ENCODE measurements around the gene FAM131C.

The FAM131C gene

GRCh38 chr1:16099412-16099811 lies 26.0 kb upstream of the FAM131C start:
- TF ChIP-seq FOXP2 (optimal IDR thresholded peaks at IDR 0.05; ENCODE audit: borderline replicate concordance, extremely low read depth, extremely low read length, insufficient read depth) = no peak
- no peak for TF ChIP-seq POLR2AphosphoS5 (IDR thresholded peaks at IDR 0.05; ENCODE audit: low read depth, low read length)
- no peak for TF ChIP-seq TAF1 (IDR thresholded peaks at IDR 0.05; ENCODE audit: borderline replicate concordance, insufficient read depth, low read length)
- no peak for TF ChIP-seq SIN3A (IDR thresholded peaks at IDR 0.05; ENCODE audit: borderline replicate concordance, insufficient read depth, low read length)
- TF ChIP-seq REST (IDR thresholded peaks at IDR 0.05; ENCODE audit: insufficient read depth in 1 of 2, low read depth in 2 of 2, low read length in 2 of 2) = no peak

GRCh38 chr1:16095447-16095846 lies 22.0 kb upstream of the FAM131C start:
- no peak for TF ChIP-seq POLR2AphosphoS5 (IDR thresholded peaks at IDR 0.05; ENCODE audit: low read depth, low read length)
- no peak for TF ChIP-seq TAF1 (IDR thresholded peaks at IDR 0.05; ENCODE audit: borderline replicate concordance, insufficient read depth, low read length)
- TF ChIP-seq REST (IDR thresholded peaks at IDR 0.05; ENCODE audit: insufficient read depth in 1 of 2, low read depth in 2 of 2, low read length in 2 of 2) = no peak
- no peak for TF ChIP-seq SIN3A (IDR thresholded peaks at IDR 0.05; ENCODE audit: borderline replicate concordance, insufficient read depth, low read length)
- no peak for TF ChIP-seq FOXP2 (optimal IDR thresholded peaks at IDR 0.05; ENCODE audit: borderline replicate concordance, extremely low read depth, extremely low read length, insufficient read depth)

- no peak for TF ChIP-seq SIN3A (IDR thresholded peaks at IDR 0.05; ENCODE audit: borderline replicate concordance, insufficient read depth, low read length)
- no peak for TF ChIP-seq POLR2AphosphoS5 (IDR thresholded peaks at IDR 0.05; ENCODE audit: low read depth, low read length)
- no peak for TF ChIP-seq REST (IDR thresholded peaks at IDR 0.05; ENCODE audit: insufficient read depth in 1 of 2, low read depth in 2 of 2, low read length in 2 of 2)
- TF ChIP-seq FOXP2 (optimal IDR thresholded peaks at IDR 0.05; ENCODE audit: borderline replicate concordance, extremely low read depth, extremely low read length, insufficient read depth) = no peak
- no peak for TF ChIP-seq TAF1 (IDR thresholded peaks at IDR 0.05; ENCODE audit: borderline replicate concordance, insufficient read depth, low read length)
Measured at GRCh38 chr1:16094453-16095158, 21.2 kb upstream of the FAM131C start.

- TF ChIP-seq TAF1 (IDR thresholded peaks at IDR 0.05; ENCODE audit: borderline replicate concordance, insufficient read depth, low read length) (no peak), POLR2AphosphoS5 (IDR thresholded peaks at IDR 0.05; ENCODE audit: low read depth, low read length) (no peak), REST (IDR thresholded peaks at IDR 0.05; ENCODE audit: insufficient read depth in 1 of 2, low read depth in 2 of 2, low read length in 2 of 2) (no peak), SIN3A (IDR thresholded peaks at IDR 0.05; ENCODE audit: borderline replicate concordance, insufficient read depth, low read length) (no peak), FOXP2 (optimal IDR thresholded peaks at IDR 0.05; ENCODE audit: borderline replicate concordance, extremely low read depth, extremely low read length, insufficient read depth) (no peak)
Measured at GRCh38 chr1:16093611-16094010, 20.2 kb upstream of the FAM131C start.
